Transverse colon (tissue), 4 donors: ENCODE data around the gene ZNF526. TPM values are rescaled to one million over a fixed set of nuclear protein-coding genes. Genes with fewer than 3 reads are reported as not detected.
A peak's percentile ranks its signal among the peaks of the same experiment; 100 is the strongest.

ENCODE experiments used
- DNase-seq: peaks from one replicate; pipeline ENCODE4 v3.0.0-alpha.2; 2019
- H3K27ac ChIP-seq, 4 donors: fragments of 200-600 bp; sonication (generic); 2 replicates each; pipeline ENCODE4 v1.5.1; 2016 to 2018; ENCODE audit warnings: inconsistent platforms in 4 of 4
- H3K27me3 ChIP-seq: fragments of 200-600 bp; sonication (generic); 2 replicates; pipeline ENCODE4 v1.5.1; 2017; ENCODE audit warnings: inconsistent platforms
- H3K36me3 ChIP-seq, 4 donors: fragments of 200-600 bp; sonication (generic); 2 replicates each; pipeline ENCODE4 v1.5.1; 2017 to 2019; ENCODE audit warnings: inconsistent platforms in 4 of 4
- H3K4me1 ChIP-seq, 4 donors: fragments of 200-600 bp; sonication (generic); 2 replicates each; pipeline ENCODE4 v1.5.1; 2017 to 2020; ENCODE audit warnings: inconsistent platforms in 4 of 4
- H3K4me3 ChIP-seq, 4 donors: fragments of 200-600 bp; sonication (generic); 1 replicate in 1 of 4; 2 replicates in 3 of 4; pipeline versions ENCODE4 v1.5.1 to v1.6.1; 2017 to 2019; ENCODE audit warnings: inconsistent platforms in 4 of 4
- H3K9me3 ChIP-seq, 2 donors: fragments of 200-600 bp; sonication (generic); 2 replicates each; pipeline ENCODE4 v1.5.1; 2017 to 2019; ENCODE audit warnings: inconsistent platforms in 2 of 2
- CTCF ChIP-seq, 5 experiments: fragments of 200-600 bp in 3 of 5; fragments of 450-650 bp in 2 of 5; sonication (generic) in 3 of 5; IDR thresholded peaks; 1 replicate in 2 of 5; 2 replicates in 3 of 5; pipeline ENCODE4 v1.5.1; 2016 to 2017; ENCODE audit warnings: antibody characterized with exemption in 5 of 5, inconsistent platforms in 3 of 5, mild to moderate bottlenecking in 2 of 5, moderate library complexity in 1 of 5
- EP300 ChIP-seq: sonication (generic); formaldehyde crosslinking; IDR thresholded peaks from one replicate; pipeline ENCODE4 v1.6.1; 2017; ENCODE audit warnings: antibody characterized with exemption, low read depth
- POLR2A ChIP-seq: fragments of 450-650 bp; IDR thresholded peaks from one replicate; pipeline ENCODE4 v1.6.1; 2016; ENCODE audit warnings: antibody characterized with exemption, mild to moderate bottlenecking, moderate library complexity
- POLR2AphosphoS5 ChIP-seq, 3 donors: sonication (generic); formaldehyde crosslinking; IDR thresholded peaks; one replicate each; pipeline ENCODE4 v1.6.1; 2016; ENCODE audit warnings: antibody characterized with exemption in 3 of 3
- WGBS, 2 donors: methylation state at CpG; one replicate each; pipeline ENCODE4 v1.1.5; 2018; ENCODE audit warnings: low coverage in 1 of 2; 5-methylcytosine and 5-hydroxymethylcytosine counted together
- in situ Hi-C, 4 donors: fragments of 200-750 bp; cut with MboI; loops; one replicate each; pipeline versions ENCODE4 v1.15.0 to v1.15.1; 2017; ENCODE audit warnings: low sequenced_read_pairs in 3 of 4, low pct_ligation_motif_present in 1 of 4, low pct_unique_long_range_greater_than_20kb in 1 of 4
- intact Hi-C: fragments of 100-400 bp; cut with DNase I; formaldehyde crosslinking; loops from one replicate; pipeline ENCODE4 v1.15.1; 2023; ENCODE audit warnings: low total_unique reads
- total RNA-seq, 4 donors: library from RNA; depleted of rRNA; stranded (reverse); fragments of >200 nt; gene quantifications; one replicate each; pipeline ENCODE4 v1.1.0, GENCODE V29; 2016

ZNF526 gene
- total RNA-seq, 4 donors from 2014 or later = 6.4 to 19.5 (median 6.8) TPM

- intact Hi-C loops = loop anchor here (2.0 kb wide), 1 partner anchor 52 kb away; the partner anchor contains the start of gene POU2F2
- H3K36me3 ChIP-seq = no peaks in the 10 kb centered on the region
- in situ Hi-C loops = loop anchor here in 1 of 4 donors (10.0 kb wide), 1 partner anchor 50 kb away; the partner anchor contains the start of gene POU2F2
- no peak overlapping the region for H3K27ac ChIP-seq
- DNase-seq = no peak
- peaks cover 0 to 25% (median 3%) of the 10 kb centered on the region in 4 donors for H3K4me1 ChIP-seq
- H3K27me3 ChIP-seq = peaks cover 24% of the 10 kb centered on the region
- H3K4me3 ChIP-seq = no peak overlapping the region
- H3K9me3 ChIP-seq = no peaks in the 10 kb centered on the region
- no peak for TF ChIP-seq CTCF (IDR thresholded peaks at IDR 0.05)
- no peak for TF ChIP-seq POLR2AphosphoS5 (IDR thresholded peaks at IDR 0.05)
- no peak for TF ChIP-seq EP300
- no peak for TF ChIP-seq POLR2A
Measured at GRCh38 chr19:42185277-42185676, 34.8 kb upstream of the ZNF526 start.

GRCh38 chr19:42188665-42189064 is 31.4 kb upstream of the ZNF526 start:
- no peaks in the 10 kb centered on the region for H3K36me3 ChIP-seq
- H3K27me3 ChIP-seq = no peaks in the 10 kb centered on the region
- 54 to 80% methylated on average over 1 of the region's 1 CpG for WGBS, 2 donors
- in situ Hi-C loops (loop anchor here in 1 of 4 donors (10.0 kb wide), 1 partner anchor 54 kb away; the partner anchor contains the start of gene POU2F2), intact Hi-C loops (no loop called here)
- TF ChIP-seq EP300 = no peak
- no peak for TF ChIP-seq POLR2A
- TF ChIP-seq POLR2AphosphoS5 (IDR thresholded peaks at IDR 0.05) = no peak
- no peak for TF ChIP-seq CTCF (IDR thresholded peaks at IDR 0.05)
- peaks cover 6 to 48% (median 21%) of the 10 kb centered on the region in 4 donors for H3K4me1 ChIP-seq
- no peak overlapping the region for H3K27ac ChIP-seq
- H3K9me3 ChIP-seq = peaks cover 0 to 5% of the 10 kb centered on the region in 2 donors
- no peak overlapping the region for H3K4me3 ChIP-seq
- no peak for DNase-seq

- no peak for DNase-seq
- Histone ChIP-seq H3K4me3 (no peak overlapping the region), H3K4me1 (peaks cover 6 to 51% (median 22%) of the 10 kb centered on the region in 4 donors), H3K27ac (no peak overlapping the region), H3K36me3 (no peaks in the 10 kb centered on the region), H3K9me3 (peaks cover 0 to 6% of the 10 kb centered on the region in 2 donors), H3K27me3 (no peaks in the 10 kb centered on the region)
- in situ Hi-C loops = loop anchor here in 1 of 4 donors (10.0 kb wide), 1 partner anchor 54 kb away; the partner anchor contains the start of gene POU2F2
- 78 to 100% methylated on average over 1 to 3 of the region's 3 CpGs for WGBS, 2 donors
- intact Hi-C loops = no loop called here
- no peak for TF ChIP-seq EP300
- TF ChIP-seq POLR2A = no peak
- TF ChIP-seq CTCF (IDR thresholded peaks at IDR 0.05) = no peak
- no peak for TF ChIP-seq POLR2AphosphoS5 (IDR thresholded peaks at IDR 0.05)
Measured at GRCh38 chr19:42189133-42189532, 31.0 kb upstream of the ZNF526 start.

GRCh38 chr19:42191330-42191729 is 28.8 kb upstream of the ZNF526 start:
- H3K27me3 ChIP-seq = no peaks in the 10 kb centered on the region
- in situ Hi-C loops = no loop called here
- intact Hi-C loops = no loop called here
- peaks cover 0 to 6% of the 10 kb centered on the region in 2 donors for H3K9me3 ChIP-seq
- H3K36me3 ChIP-seq = no peaks in the 10 kb centered on the region
- TF ChIP-seq CTCF (IDR thresholded peaks at IDR 0.05) (no peak), POLR2AphosphoS5 (IDR thresholded peaks at IDR 0.05) (no peak), POLR2A (no peak), EP300 (no peak)
- no peak overlapping the region for H3K4me3 ChIP-seq
- peak overlapping the region; percentile 85 to 89 (median 86) for H3K27ac ChIP-seq
- peaks cover 6 to 35% (median 21%) of the 10 kb centered on the region in 4 donors for H3K4me1 ChIP-seq
- no peak for DNase-seq
- WGBS, 2 donors = 14 to 40% methylated on average over 1 of the region's 1 CpG
